NCI-H82 treated with DMSO at 0.1 percent for 48 hours (cell line): ENCODE measurements around the gene MRC2.

ENCODE experiments used
- DNase-seq: peaks from one replicate; lab custom pipeline; 2025; ENCODE audit not compliant: unreplicated experiment; lab: John Stamatoyannopoulos, UW

Gene MRC2

GRCh38 chr17:62658136-62658920 is 30.9 kb downstream of the MRC2 start:
- DNase-seq = peak; percentile 43

DNA sequence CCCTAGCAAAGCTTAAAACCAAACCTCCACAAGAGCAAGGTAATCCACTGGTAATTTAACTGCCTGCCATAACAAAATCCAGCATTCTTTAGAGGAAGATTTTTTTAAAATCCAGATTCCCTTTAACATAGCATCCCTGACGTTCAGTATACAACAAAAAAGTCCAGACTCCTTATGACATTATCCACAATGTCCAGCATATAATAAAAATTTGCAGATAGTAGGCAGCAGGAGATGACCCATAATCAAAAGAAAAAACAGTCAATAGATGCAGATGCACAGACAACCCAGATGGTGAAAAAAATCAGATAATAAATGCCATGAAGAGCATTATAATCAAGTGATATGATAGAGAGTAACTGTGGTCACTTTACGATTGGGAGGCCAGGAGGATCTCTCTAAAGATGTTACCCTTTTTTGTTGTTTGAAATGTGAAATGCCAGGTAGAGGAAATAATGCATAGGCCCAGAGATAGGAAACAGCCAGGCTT is 33.2 kb downstream of the MRC2 start:
- DNase-seq = no peak

DNA sequence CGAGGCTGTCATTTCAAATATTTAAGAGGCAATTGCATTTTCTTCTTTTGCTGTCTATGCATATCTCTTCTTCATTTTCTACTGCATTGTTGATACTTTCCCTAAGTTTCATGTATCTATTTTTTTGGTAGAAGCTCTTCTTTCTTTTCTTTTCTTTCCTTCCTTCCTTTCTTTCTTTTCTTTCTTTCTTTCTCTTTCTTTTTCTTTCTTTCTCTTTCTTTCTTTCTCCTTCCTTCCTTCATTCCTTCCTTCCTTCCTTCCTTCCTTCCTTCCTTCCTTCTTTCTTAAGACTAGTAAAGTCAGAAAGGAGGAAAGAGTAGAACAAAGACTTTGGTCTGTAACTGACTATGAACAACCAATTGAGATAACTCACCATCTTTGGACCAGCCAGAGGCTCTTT is 33.9 kb downstream of the MRC2 start:
- DNase-seq = no peak

DNA sequence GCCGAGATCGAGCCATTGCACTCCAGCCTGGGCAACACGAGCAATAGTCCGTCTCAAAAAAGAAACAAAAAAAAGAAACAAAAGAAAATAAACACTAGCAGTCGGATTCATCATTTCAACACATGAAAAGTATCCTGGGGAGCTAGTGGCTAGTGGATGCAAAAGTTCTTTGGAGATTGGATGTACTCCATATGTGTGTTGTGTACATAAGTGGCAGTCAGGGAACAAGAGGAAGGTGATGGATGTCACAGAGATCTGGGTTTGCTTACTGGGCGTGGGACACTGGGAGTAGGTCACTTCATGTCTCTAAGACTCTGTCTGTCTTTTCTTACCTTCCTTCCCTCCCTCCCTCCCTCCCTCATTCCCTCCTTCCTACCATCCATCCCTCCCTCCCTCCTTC is 35.4 kb downstream of the MRC2 start:
- no peak for DNase-seq

GRCh38 chr17:62663304-62663703 is 35.8 kb downstream of the MRC2 start:
- DNase-seq = no peak

DNA sequence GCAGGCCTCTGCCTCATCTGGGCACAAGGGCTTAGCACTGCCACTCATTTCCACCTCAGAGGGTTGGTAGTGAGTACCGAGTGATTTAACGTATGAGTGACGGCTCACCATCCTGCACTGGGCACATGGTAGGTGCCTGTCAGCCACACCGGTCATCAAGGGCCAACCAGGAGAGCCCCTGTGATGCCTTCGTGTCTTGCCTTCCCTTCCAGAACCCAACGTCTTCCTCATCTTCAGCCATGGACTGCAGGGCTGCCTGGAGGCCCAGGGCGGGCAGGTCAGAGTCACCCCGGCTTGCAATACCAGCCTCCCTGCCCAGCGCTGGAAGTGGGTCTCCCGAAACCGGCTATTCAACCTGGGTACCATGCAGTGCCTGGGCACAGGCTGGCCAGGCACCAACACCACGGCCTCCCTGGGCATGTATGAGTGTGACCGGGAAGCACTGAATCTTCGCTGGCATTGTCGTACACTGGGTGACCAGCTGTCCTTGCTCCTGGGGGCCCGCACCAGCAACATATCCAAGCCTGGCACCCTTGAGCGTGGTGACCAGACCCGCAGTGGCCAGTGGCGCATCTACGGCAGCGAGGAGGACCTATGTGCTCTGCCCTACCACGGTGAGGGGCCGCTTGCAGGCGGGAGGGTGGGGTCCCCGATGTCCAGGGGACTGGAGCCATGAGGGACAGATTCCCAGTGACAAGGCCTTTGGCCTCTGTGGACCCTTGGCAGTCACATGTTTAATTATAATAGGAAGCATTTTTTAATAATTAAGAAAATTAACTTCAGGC is 37.1 kb downstream of the MRC2 start:
- DNase-seq = no peak

DNA sequence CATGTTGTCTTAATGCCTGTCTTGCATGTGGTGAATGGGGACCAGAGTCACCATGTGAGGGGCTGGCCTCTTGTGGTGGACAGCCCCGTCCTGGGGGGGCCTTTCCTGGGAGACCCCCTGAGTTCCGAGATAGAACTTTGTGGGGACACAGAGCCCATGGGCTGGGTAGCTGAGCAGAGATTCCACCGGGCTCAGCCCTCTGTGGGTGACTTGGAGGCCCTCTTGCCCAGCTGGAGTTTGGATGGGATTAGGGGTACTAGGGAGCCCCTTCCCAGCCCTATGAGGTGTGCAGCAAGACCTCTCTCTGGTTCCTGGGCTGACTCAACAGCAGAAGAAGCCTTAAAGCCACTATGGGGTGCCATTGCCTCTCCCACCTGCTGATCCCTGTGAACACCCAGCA is 38.1 kb downstream of the MRC2 start:
- DNase-seq = no peak

DNA sequence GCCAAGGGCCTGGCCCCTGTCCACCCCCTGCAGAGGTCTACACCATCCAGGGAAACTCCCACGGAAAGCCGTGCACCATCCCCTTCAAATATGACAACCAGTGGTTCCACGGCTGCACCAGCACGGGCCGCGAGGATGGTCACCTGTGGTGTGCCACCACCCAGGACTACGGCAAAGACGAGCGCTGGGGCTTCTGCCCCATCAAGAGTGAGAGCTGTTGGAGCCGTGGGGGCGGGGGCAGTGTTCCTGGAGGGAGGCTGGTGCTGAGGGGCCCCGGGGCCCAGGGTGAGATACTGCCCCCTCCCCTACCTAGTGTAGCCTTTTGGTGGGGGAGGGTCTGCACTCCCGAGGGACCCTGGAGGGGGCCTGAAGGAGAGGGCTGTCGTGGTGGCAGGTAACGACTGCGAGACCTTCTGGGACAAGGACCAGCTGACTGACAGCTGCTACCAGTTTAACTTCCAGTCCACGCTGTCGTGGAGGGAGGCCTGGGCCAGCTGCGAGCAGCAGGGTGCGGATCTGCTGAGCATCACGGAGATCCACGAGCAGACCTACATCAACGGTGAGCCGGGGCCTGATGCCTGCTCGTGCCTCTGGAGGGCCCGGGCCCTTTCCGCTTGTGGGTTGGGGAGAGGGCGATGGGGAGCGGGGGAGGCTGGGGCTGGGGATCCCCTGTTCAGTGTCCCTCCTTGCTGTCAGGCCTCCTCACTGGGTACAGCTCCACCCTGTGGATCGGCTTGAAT is 38.8 kb downstream of the MRC2 start:
- no peak for DNase-seq

DNA sequence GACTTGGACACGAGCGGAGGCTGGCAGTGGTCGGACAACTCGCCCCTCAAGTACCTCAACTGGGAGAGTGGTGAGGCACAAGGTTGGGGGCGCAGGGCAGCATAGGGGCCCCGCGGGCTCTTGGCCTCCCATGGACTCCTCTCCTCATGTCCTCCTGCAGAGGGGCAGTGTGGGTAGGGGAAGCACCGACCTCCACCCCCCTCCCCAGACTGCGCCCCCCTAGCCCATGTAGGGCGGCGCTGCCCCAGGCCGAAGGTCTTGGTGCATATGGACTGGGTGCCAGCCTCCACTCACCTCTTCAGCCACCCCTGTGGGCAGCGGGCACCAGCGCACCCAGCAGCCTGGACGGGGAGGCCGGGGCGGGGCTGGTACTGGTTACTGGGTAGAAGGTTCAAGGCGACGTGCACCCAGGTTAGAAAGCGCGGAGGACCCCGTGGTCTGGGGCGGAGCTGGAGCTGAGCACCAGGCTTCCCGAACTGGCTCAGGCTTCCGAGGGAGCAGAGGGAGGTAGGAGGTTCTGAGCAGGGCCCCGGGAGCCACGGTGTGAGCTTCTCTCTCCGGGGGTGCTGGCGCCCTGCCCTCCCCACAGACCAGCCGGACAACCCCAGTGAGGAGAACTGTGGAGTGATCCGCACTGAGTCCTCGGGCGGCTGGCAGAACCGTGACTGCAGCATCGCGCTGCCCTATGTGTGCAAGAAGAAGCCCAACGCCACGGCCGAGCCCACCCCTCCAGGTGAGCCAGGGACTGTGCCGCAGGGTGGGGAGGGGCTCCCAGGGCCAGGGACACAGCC is 39.5 kb downstream of the MRC2 start:
- no peak for DNase-seq

GRCh38 chr17:62668091-62668804 is 40.8 kb downstream of the MRC2 start:
- DNase-seq = no peak

- DNase-seq = peak; percentile 33
Observed at GRCh38 chr17:62670202-62670821, 42.8 kb downstream of the MRC2 start.

DNA sequence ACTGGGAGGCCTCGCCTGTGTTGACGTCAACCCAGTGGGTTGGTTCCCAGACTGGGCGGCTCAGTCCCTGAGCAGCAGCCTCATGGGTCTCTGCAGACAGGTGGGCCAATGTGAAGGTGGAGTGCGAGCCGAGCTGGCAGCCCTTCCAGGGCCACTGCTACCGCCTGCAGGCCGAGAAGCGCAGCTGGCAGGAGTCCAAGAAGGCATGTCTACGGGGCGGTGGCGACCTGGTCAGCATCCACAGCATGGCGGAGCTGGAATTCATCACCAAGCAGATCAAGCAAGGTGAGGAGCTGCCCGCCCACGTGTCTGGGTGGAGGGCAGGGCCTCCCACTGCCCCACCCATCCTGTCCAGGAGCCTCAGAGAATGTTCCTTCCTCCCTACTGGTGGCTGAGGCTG is 44.1 kb downstream of the MRC2 start:
- no peak for DNase-seq

DNA sequence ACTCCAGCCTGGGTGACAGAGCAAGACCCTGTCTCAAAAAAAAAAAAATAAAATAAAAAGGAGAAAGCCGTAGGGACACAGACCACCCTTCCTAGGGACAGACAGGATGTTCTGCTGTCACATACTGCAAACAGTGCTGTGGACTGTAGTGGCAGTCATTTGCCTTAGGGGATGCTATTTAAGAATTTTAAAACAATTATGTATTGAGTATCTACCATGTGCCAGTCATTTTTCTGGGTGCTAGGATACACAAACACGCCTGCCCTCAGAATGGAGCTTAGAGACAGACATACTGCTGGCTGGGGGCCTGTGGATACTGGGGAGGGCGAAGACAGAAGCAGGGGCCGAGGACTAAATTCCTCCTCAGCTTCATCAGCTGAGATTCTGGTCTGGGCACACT is 45.5 kb downstream of the MRC2 start:
- no peak for DNase-seq

- DNase-seq = no peak
Observed at GRCh38 chr17:62673614-62674362, 46.3 kb downstream of the MRC2 start.

DNA sequence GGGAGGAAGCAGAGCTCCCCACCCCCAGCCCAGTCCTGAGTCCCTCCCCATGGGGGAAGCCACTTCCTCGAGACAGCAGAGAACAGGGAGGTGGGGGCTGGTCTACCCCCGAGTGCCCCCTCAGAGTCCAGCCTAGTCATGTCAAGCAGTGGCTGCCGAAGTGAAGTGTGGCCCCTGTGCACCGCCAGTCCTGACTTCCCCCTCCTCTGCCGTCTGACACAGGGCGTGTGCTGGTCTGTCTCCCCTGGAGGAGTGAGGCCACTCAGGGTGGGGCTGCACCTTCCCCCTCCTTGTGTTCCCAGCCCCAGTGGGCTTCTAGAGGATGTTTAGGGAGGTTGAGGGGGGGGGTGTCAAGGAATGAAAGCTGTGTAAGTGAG is 46.9 kb downstream of the MRC2 start:
- DNase-seq = no peak

DNA sequence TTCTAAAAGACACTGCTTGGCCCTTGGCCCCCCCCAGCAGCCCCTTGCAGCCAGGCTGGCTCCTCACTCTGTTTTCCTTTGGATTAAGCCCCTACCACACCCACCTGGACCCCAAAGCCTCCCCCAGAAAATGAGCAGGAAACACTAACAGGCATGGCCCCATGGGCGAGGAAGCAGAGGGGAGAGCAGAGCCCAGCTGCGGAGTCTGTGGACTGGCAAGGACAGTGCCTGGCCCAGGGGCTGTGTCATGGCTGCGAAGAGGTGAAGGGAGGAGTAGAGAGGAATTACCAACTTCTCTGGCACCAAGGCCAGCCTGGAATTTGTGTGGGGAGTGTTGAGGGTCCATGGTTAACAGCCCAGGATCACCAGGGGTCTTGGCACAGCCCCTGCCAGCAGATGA is 47.4 kb downstream of the MRC2 start:
- no peak for DNase-seq

DNA sequence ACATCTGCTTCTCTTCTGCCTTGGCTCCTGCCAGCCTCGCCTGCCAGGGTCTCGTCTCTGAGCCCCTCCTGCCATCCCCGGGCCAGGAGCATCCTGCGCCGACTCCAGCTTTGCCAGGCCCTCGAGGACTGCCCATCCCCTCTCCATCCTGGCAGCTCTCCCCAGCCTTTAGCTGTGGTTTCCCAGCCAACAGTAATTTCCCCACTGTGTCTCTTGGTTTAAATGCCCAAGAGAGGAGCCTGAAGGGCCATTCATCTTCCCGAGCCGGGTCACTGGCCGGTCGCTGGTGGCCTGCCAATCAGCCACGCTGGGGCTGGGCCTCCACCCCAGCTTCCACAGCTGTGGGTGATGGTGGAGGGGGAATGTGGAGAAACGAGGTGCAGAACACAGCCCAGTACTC is 47.8 kb downstream of the MRC2 start:
- DNase-seq = no peak

GRCh38 chr17:62675701-62676100 is 48.2 kb downstream of the MRC2 start:
- no peak for DNase-seq
